GM21528 (cell line): ENCODE data around the gene MYDGF.

Experiments
- ATAC-seq: cut with Tn5 transposase; IDR thresholded peaks from one replicate; pipeline ENCODE4 v1.9.1; 2021; ENCODE audit warnings: mild to moderate bottlenecking, moderate library complexity; ENCODE audit not compliant: unreplicated experiment, low FRiP score

Gene MYDGF

GRCh38 chr19:4678881-4679790, 9.0 kb upstream of the MYDGF start:
- no peak for ATAC-seq

- ATAC-seq, result no peak
These were observed 7.0 kb upstream of the MYDGF start for GRCh38 chr19:4676955-4677731.

GRCh38 chr19:4675346-4675745, 5.2 kb upstream of the MYDGF start:
- ATAC-seq, result no peak

GRCh38 chr19:4673726-4674125, 3.6 kb upstream of the MYDGF start:
- no peak for ATAC-seq

GRCh38 chr19:4673216-4673615, 3.1 kb upstream of the MYDGF start:
- no peak for ATAC-seq

- no peak for ATAC-seq
These were observed 1.2 kb upstream of the MYDGF start for GRCh38 chr19:4671185-4671851.

GRCh38 chr19:4664642-4665041, 5.5 kb downstream of the MYDGF start:
- no peak for ATAC-seq

- ATAC-seq, result no peak
These were observed 7.3 kb downstream of the MYDGF start for GRCh38 chr19:4662812-4663211.

- no peak for ATAC-seq
These were observed 8.0 kb downstream of the MYDGF start for GRCh38 chr19:4662020-4662695.

GRCh38 chr19:4660993-4661392, 9.1 kb downstream of the MYDGF start:
- no peak for ATAC-seq

- no peak for ATAC-seq
These were observed 9.9 kb downstream of the MYDGF start for GRCh38 chr19:4660181-4660791.

- no peak for ATAC-seq
These were observed 12.3 kb downstream of the MYDGF start for GRCh38 chr19:4657835-4658234.

GRCh38 chr19:4657262-4657661, 12.9 kb downstream of the MYDGF start:
- no peak for ATAC-seq

GRCh38 chr19:4656102-4656501, 14.0 kb downstream of the MYDGF start:
- ATAC-seq, result no peak

- ATAC-seq, result no peak
These were observed 15.4 kb downstream of the MYDGF start for GRCh38 chr19:4654437-4655361.

GRCh38 chr19:4653793-4654436, 16.2 kb downstream of the MYDGF start:
- ATAC-seq, result no peak

GRCh38 chr19:4652075-4652474, 18.1 kb downstream of the MYDGF start:
- ATAC-seq, result no peak

GRCh38 chr19:4650159-4650558, 20.0 kb downstream of the MYDGF start:
- ATAC-seq, result no peak
